A549 (cell line): Measurements from ENCODE around the gene N4BP3. TPM values are rescaled to one million over a fixed set of nuclear protein-coding genes. Genes with fewer than 3 reads are reported as not detected.

Source experiments
- ATAC-seq, 2 experiments: fragments of 200-7000 bp in 1 of 2; fragments of >200 bp in 1 of 2; cut with Nextera tagmentation in 1 of 2; cut with Tn5 transposase in 1 of 2; 3 replicates each; pipeline versions ENCODE4 v1.8.0 to v1.9.1; 2018 to 2020; ENCODE audit warnings: mild to moderate bottlenecking in 1 of 2, moderate library complexity in 1 of 2
- CTCF ChIA-PET: fragments of 300-600 bp; sonication (Branson Sonifier 250); formaldehyde crosslinking; extraction: SDS; loops from one replicate; lab custom pipeline; 2021; ENCODE audit warnings: antibody characterized with exemption, inconsistent platforms; lab: Yijun Ruan, JAX
- POLR2A ChIA-PET: fragments of 350-600 bp; formaldehyde crosslinking; extraction: SDS; loops from one replicate; lab custom pipeline; 2021; ENCODE audit warnings: antibody characterized with exemption, inconsistent platforms; lab: Yijun Ruan, JAX
- DNase-seq, 2 experiments: peaks; one replicate each; pipeline versions ENCODE4 v3.0.0 to v3.0.0-alpha.2; 2011 to 2016; ENCODE audit warnings: low read depth in 1 of 2, low spot score in 1 of 2
- FAIRE-seq: peaks from 2 replicates; lab custom pipeline; 2011; peaks lifted over from hg19 to GRCh38; lab: Jason Lieb, UNC
- H3K27ac ChIP-seq, 2 experiments: fragments of >200 bp; sonication (Bioruptor Twin); formaldehyde crosslinking; 3 replicates each; pipeline ENCODE4 v1.5.1; 2016 to 2017
- H3K4me1 ChIP-seq: fragments of >200 bp; sonication (Bioruptor Twin); formaldehyde crosslinking; 3 replicates; pipeline ENCODE4 v1.6.1; 2016
- H3K4me2 ChIP-seq: fragments of >200 bp; sonication (Bioruptor Twin); formaldehyde crosslinking; 3 replicates; pipeline ENCODE4 v1.6.1; 2016
- H3K4me3 ChIP-seq: fragments of >200 bp; sonication (Bioruptor Twin); formaldehyde crosslinking; 3 replicates; pipeline ENCODE4 v1.5.1; 2016
- H3K9me3 ChIP-seq: fragments of >200 bp; sonication (Bioruptor Twin); formaldehyde crosslinking; 3 replicates; pipeline ENCODE4 v1.6.1; 2016
- CEBPB ChIP-seq, 2 experiments: fragments of >200 bp in 1 of 2; sonication (Bioruptor Twin) in 1 of 2; formaldehyde crosslinking in 1 of 2; IDR thresholded peaks; 2 replicates each; pipeline ENCODE4 v1.6.1; 2012 to 2016
- FOSB ChIP-seq: fragments of 250-450 bp; sonication (Bioruptor Pico); IDR thresholded peaks from 2 replicates; pipeline ENCODE4 v1.5.0; 2020; ENCODE audit warnings: mild to moderate bottlenecking, moderate library complexity
- HOXA7 ChIP-seq: fragments of 250-450 bp; sonication (Bioruptor Pico); IDR thresholded peaks from 2 replicates; pipeline ENCODE4 v1.5.0; 2020; ENCODE audit warnings: mild to moderate bottlenecking, moderate library complexity
- HOXB5 ChIP-seq: fragments of 250-450 bp; sonication (Bioruptor Pico); IDR thresholded peaks from 2 replicates; pipeline ENCODE4 v1.5.0; 2020; ENCODE audit warnings: mild to moderate bottlenecking, moderate library complexity
- KDM5A ChIP-seq: fragments of 200-600 bp; sonication (generic); IDR thresholded peaks from 2 replicates; pipeline ENCODE4 v1.6.1; 2016; ENCODE audit warnings: antibody characterized with exemption, mild to moderate bottlenecking
- MAX ChIP-seq: IDR thresholded peaks from 2 replicates; pipeline ENCODE4 v1.6.1; 2012
- MAZ ChIP-seq: fragments of 150-350 bp; IDR thresholded peaks from 2 replicates; pipeline ENCODE4 v1.6.1; 2014; ENCODE audit warnings: antibody characterized with exemption, low read depth, low read length, borderline replicate concordance
- NPAS2 ChIP-seq: fragments of 250-450 bp; sonication (Bioruptor Pico); IDR thresholded peaks from 2 replicates; pipeline ENCODE4 v1.8.0; 2022; ENCODE audit warnings: mild to moderate bottlenecking, moderate library complexity, borderline replicate concordance
- RAD21 ChIP-seq, 2 experiments: fragments of >200 bp in 1 of 2; sonication (Bioruptor Twin) in 1 of 2; formaldehyde crosslinking in 1 of 2; IDR thresholded peaks in 1 of 2; conservative IDR thresholded peaks in 1 of 2; 2 replicates in 1 of 2; 3 replicates in 1 of 2; pipeline ENCODE4 v1.6.1; 2012 to 2018; ENCODE audit warnings: inconsistent platforms in 1 of 2
- SMC3 ChIP-seq: fragments of >200 bp; sonication (Bioruptor Twin); formaldehyde crosslinking; IDR thresholded peaks from 3 replicates; pipeline ENCODE4 v1.6.1; 2018; ENCODE audit warnings: inconsistent platforms
- ZNF302 ChIP-seq: fragments of 250-450 bp; sonication (Bioruptor Pico); IDR thresholded peaks from 2 replicates; pipeline ENCODE4 v1.9.0; 2021; ENCODE audit warnings: inconsistent platforms, mild to moderate bottlenecking, moderate library complexity
- WGBS: methylation state at CpG from one replicate; pipeline ENCODE4 v1.1.6; 2017; ENCODE audit errors: missing lambda C conversion rate; 5-methylcytosine and 5-hydroxymethylcytosine counted together
- polyA plus RNA-seq, 4 experiments: library from polyadenylated mRNA; depleted of rRNA in 3 of 4; stranded (reverse); fragments of >200 nt; fragmentation: RNase III in 1 of 4; extraction: RNeasy Plus Mini Kit Qiagen cat#74134 plus additional on column Dnase treatment in 1 of 4; gene quantifications; 2 replicates in 3 of 4; 3 replicates in 1 of 4; pipeline ENCODE4 v1.2.3, GENCODE V29; 2011 to 2017
- TF ChIP-seq, protein P1 (sequence below): fragments of 200-600 bp; sonication (generic); IDR thresholded peaks from 2 replicates; pipeline ENCODE4 v1.6.1; 2016; ENCODE audit warnings: antibody characterized with exemption, mild to moderate bottlenecking, moderate library complexity
- TF ChIP-seq, protein P2 (sequence below): fragments of >200 bp; sonication (Bioruptor Twin); formaldehyde crosslinking; IDR thresholded peaks from 2 replicates; pipeline ENCODE4 v1.6.1; 2016
- TF ChIP-seq, protein P3 (sequence below): fragments of >200 bp; sonication (Bioruptor Twin); formaldehyde crosslinking; IDR thresholded peaks from 3 replicates; pipeline ENCODE4 v1.6.1; 2016
- TF ChIP-seq, protein P4 (sequence below): fragments of >200 bp; sonication (Bioruptor Twin); formaldehyde crosslinking; IDR thresholded peaks from 3 replicates; pipeline ENCODE4 v1.5.1; 2016

N4BP3 gene
- polyA plus RNA-seq, 2 of the 4 experiments (the other 2 are of a cell fraction), result 0.12 to 0.15 TPM

DNA sequence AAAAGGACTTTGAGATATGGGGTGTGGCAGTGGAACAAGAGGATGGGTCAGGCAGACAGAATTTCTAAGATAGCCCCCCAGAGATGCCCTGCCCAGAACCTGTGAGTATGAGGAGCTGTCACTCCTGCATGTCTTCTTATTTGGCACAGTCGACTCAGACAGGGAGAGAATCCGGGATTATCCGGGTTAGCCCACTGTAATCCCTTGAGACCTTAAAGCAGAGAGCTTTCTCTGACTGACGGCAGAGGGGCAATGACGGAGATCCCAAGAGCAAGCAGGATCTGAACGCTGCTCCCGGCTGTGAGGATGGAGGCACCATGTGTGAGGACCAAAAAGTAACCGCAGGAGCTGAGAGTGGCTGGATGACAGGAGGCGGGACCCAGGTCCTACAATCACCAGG lies 49.1 kb downstream of the N4BP3 start:
- DNase-seq (no peak), ATAC-seq (no peak), FAIRE-seq (no peak)
- 75% methylated on average over 9 of the region's 9 CpGs for WGBS
- CTCF ChIA-PET, result interaction anchor here (0.9 to 12.1 kb wide), 7 partner anchors 8 to 555 kb away, joined by 3 to 110 read pairs (median 4); partner anchors contain the start of gene NHP2
- no peak overlapping the region for H3K4me3 ChIP-seq
- POLR2A ChIA-PET, result no interaction called here
- no peak for TF ChIP-seq HOXA7 (CRISPR knock-in tag)
- TF ChIP-seq FOSB (CRISPR knock-in tag), result no peak
- no peak for TF ChIP-seq CEBPB (IDR thresholded peaks at IDR 0.05)
- TF ChIP-seq, protein P1, sequence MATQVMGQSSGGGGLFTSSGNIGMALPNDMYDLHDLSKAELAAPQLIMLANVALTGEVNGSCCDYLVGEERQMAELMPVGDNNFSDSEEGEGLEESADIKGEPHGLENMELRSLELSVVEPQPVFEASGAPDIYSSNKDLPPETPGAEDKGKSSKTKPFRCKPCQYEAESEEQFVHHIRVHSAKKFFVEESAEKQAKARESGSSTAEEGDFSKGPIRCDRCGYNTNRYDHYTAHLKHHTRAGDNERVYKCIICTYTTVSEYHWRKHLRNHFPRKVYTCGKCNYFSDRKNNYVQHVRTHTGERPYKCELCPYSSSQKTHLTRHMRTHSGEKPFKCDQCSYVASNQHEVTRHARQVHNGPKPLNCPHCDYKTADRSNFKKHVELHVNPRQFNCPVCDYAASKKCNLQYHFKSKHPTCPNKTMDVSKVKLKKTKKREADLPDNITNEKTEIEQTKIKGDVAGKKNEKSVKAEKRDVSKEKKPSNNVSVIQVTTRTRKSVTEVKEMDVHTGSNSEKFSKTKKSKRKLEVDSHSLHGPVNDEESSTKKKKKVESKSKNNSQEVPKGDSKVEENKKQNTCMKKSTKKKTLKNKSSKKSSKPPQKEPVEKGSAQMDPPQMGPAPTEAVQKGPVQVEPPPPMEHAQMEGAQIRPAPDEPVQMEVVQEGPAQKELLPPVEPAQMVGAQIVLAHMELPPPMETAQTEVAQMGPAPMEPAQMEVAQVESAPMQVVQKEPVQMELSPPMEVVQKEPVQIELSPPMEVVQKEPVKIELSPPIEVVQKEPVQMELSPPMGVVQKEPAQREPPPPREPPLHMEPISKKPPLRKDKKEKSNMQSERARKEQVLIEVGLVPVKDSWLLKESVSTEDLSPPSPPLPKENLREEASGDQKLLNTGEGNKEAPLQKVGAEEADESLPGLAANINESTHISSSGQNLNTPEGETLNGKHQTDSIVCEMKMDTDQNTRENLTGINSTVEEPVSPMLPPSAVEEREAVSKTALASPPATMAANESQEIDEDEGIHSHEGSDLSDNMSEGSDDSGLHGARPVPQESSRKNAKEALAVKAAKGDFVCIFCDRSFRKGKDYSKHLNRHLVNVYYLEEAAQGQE, result no peak
- TF ChIP-seq ZNF302, result no peak
- TF ChIP-seq KDM5A, result no peak
- TF ChIP-seq, protein P2, sequence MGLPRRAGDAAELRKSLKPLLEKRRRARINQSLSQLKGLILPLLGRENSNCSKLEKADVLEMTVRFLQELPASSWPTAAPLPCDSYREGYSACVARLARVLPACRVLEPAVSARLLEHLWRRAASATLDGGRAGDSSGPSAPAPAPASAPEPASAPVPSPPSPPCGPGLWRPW, result no peak
- no peak for TF ChIP-seq NPAS2 (CRISPR knock-in tag)
- no peak for TF ChIP-seq MAX
- TF ChIP-seq, protein P3, sequence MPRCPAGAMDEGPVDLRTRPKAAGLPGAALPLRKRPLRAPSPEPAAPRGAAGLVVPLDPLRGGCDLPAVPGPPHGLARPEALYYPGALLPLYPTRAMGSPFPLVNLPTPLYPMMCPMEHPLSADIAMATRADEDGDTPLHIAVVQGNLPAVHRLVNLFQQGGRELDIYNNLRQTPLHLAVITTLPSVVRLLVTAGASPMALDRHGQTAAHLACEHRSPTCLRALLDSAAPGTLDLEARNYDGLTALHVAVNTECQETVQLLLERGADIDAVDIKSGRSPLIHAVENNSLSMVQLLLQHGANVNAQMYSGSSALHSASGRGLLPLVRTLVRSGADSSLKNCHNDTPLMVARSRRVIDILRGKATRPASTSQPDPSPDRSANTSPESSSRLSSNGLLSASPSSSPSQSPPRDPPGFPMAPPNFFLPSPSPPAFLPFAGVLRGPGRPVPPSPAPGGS, result no peak
- no peaks in the 10 kb centered on the region for H3K9me3 ChIP-seq
- no peak overlapping the region for H3K27ac ChIP-seq
- H3K4me2 ChIP-seq, result no peak overlapping the region
- H3K4me1 ChIP-seq, result no peaks in the 10 kb centered on the region

GRCh38 chr5:178163772-178164735 lies 50.7 kb downstream of the N4BP3 start:
- TF ChIP-seq HOXB5 (CRISPR knock-in tag) (no peak), RAD21 (conservative IDR thresholded peaks at IDR 0.05 in 1 of 2, IDR thresholded peaks at IDR 0.05 in 1 of 2) (peak; percentile 91 to 92), MAX (peak; percentile 58; the same call in 1 of the 2 replicates), HOXA7 (CRISPR knock-in tag) (no peak), MAZ (no peak), SMC3 (peak; percentile 84)
- TF ChIP-seq, protein P4, sequence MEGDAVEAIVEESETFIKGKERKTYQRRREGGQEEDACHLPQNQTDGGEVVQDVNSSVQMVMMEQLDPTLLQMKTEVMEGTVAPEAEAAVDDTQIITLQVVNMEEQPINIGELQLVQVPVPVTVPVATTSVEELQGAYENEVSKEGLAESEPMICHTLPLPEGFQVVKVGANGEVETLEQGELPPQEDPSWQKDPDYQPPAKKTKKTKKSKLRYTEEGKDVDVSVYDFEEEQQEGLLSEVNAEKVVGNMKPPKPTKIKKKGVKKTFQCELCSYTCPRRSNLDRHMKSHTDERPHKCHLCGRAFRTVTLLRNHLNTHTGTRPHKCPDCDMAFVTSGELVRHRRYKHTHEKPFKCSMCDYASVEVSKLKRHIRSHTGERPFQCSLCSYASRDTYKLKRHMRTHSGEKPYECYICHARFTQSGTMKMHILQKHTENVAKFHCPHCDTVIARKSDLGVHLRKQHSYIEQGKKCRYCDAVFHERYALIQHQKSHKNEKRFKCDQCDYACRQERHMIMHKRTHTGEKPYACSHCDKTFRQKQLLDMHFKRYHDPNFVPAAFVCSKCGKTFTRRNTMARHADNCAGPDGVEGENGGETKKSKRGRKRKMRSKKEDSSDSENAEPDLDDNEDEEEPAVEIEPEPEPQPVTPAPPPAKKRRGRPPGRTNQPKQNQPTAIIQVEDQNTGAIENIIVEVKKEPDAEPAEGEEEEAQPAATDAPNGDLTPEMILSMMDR, result peak; percentile 88
- peak; percentile 95 to 99 for ATAC-seq
- Histone ChIP-seq H3K4me3 (peak overlapping the region; percentile 15; the same call in 1 of the 3 replicates), H3K4me2 (peak overlapping the region; percentile 75), H3K27ac (0 out of 6 replicates have a peak overlapping the region, but pooled peaks of 1 of the 2 experiments have one; percentile 18), H3K9me3 (no peaks in the 10 kb centered on the region), H3K4me1 (no peaks in the 10 kb centered on the region)
- peak; percentile 77 to 89 for DNase-seq
- FAIRE-seq, result no peak
- 18% methylated on average over 23 of the region's 33 CpGs for WGBS
- ChIA-PET CTCF (interaction anchor here (0.7 to 12.1 kb wide), 13 partner anchors 9 to 557 kb away, joined by 3 to 110 read pairs (median 3); partner anchors contain the start of gene NHP2), POLR2A (no interaction called here)
